ENCODE results near the gene CENPX.

CENPX gene

GRCh38 chr17:81986606-81987005 lies 36.1 kb downstream of the CENPX start:
- H3K79me1 ChIP-seq (ENCODE audit: low read depth, low read length) = peaks cover 10% of the 10 kb centered on the region
- no CpG with 5 or more reads among the region's 26 CpGs for WGBS, 2 donors (ENCODE audit: extremely low coverage in 2 of 2, insufficient read length in 2 of 2, insufficient replicate concordance in 1 of 2)
- peak overlapping the region; percentile 58 for H2BK12ac ChIP-seq (ENCODE audit: low read length)
- H3K4me1 ChIP-seq (ENCODE audit: control insufficient read depth in 2 of 2, insufficient read depth in 1 of 2, low read depth in 1 of 2, low read length in 2 of 2) = peaks cover 5% of the 10 kb centered on the region in 2 donors
- H3K4me2 ChIP-seq (ENCODE audit: insufficient read depth, low read length, poor library complexity, severe bottlenecking) = no peak overlapping the region
- no peak overlapping the region for H2BK15ac ChIP-seq (ENCODE audit: low read length)
- H3K4ac ChIP-seq (ENCODE audit: low read length) = no peak overlapping the region
- H3K18ac ChIP-seq (ENCODE audit: low read length) = no peak overlapping the region
- no peak overlapping the region for H4K91ac ChIP-seq (ENCODE audit: low read depth, low read length, poor library complexity)
- H3K9ac ChIP-seq (ENCODE audit: low read depth, low read length, poor library complexity) = no peak overlapping the region
- no peak overlapping the region for H3K4me3 ChIP-seq (ENCODE audit: low read length in 2 of 2)
- H3K36me3 ChIP-seq (replicated peaks in 1 of 2; ENCODE audit: control insufficient read depth in 2 of 2, insufficient read depth in 2 of 2, low read length in 2 of 2) = peaks cover 12 to 41% of the 10 kb centered on the region in 2 donors
- H3K27ac ChIP-seq (replicated peaks; ENCODE audit: low read length) = no peak overlapping the region
- peaks cover 3 to 8% of the 10 kb centered on the region in 2 donors for H3K9me3 ChIP-seq (replicated peaks in 1 of 2; ENCODE audit: control insufficient read depth in 2 of 2, insufficient read depth in 1 of 2, low read depth in 1 of 2, low read length in 2 of 2)
- H2BK120ac ChIP-seq (ENCODE audit: low read depth, low read length) = no peak overlapping the region
- no peak overlapping the region for H3K14ac ChIP-seq (ENCODE audit: low read length)
- H4K8ac ChIP-seq (ENCODE audit: low read depth, low read length) = no peak overlapping the region
- no peak overlapping the region for H2AFZ ChIP-seq (ENCODE audit: low read length)
- no peak overlapping the region for H2BK5ac ChIP-seq (ENCODE audit: low read length)
- H3K27me3 ChIP-seq (ENCODE audit: control insufficient read depth in 3 of 3, insufficient read depth in 3 of 3, low read depth in 1 of 3, low read length in 3 of 3) = no peaks in the 10 kb centered on the region
- peak overlapping the region; percentile 55 for H3K23ac ChIP-seq (ENCODE audit: low read depth, low read length, poor library complexity)
- no peak for DNase-seq (ENCODE audit: low spot score)
- H2AK5ac ChIP-seq (ENCODE audit: low read depth, low read length) = no peak overlapping the region

GRCh38 chr17:81984773-81985410 lies 37.8 kb downstream of the CENPX start:
- DNase-seq (ENCODE audit: low spot score) = no peak
- Histone ChIP-seq H2BK15ac (ENCODE audit: low read length) (no peak overlapping the region), H3K9me3 (replicated peaks in 1 of 2; ENCODE audit: control insufficient read depth in 2 of 2, insufficient read depth in 1 of 2, low read depth in 1 of 2, low read length in 2 of 2) (peaks cover 0 to 3% of the 10 kb centered on the region in 2 donors), H3K18ac (ENCODE audit: low read length) (no peak overlapping the region), H3K4me1 (ENCODE audit: control insufficient read depth in 2 of 2, insufficient read depth in 1 of 2, low read depth in 1 of 2, low read length in 2 of 2) (no peaks in the 10 kb centered on the region), H3K27ac (replicated peaks; ENCODE audit: low read length) (no peak overlapping the region), H4K8ac (ENCODE audit: low read depth, low read length) (peak overlapping the region; percentile 23), H2AK5ac (ENCODE audit: low read depth, low read length) (no peak overlapping the region), H2BK120ac (ENCODE audit: low read depth, low read length) (no peak overlapping the region), H3K4me3 (ENCODE audit: low read length in 2 of 2) (peak overlapping the region in 1 of 2 donors; percentile 61), H3K36me3 (replicated peaks in 1 of 2; ENCODE audit: control insufficient read depth in 2 of 2, insufficient read depth in 2 of 2, low read length in 2 of 2) (peaks cover 14 to 51% of the 10 kb centered on the region in 2 donors), H4K91ac (ENCODE audit: low read depth, low read length, poor library complexity) (peak overlapping the region; percentile 97), H2BK12ac (ENCODE audit: low read length) (no peak overlapping the region), H3K9ac (ENCODE audit: low read depth, low read length, poor library complexity) (no peak overlapping the region), H3K4ac (ENCODE audit: low read length) (no peak overlapping the region), H2BK5ac (ENCODE audit: low read length) (no peak overlapping the region), H3K23ac (ENCODE audit: low read depth, low read length, poor library complexity) (peak overlapping the region; percentile 98), H3K4me2 (ENCODE audit: insufficient read depth, low read length, poor library complexity, severe bottlenecking) (no peak overlapping the region), H2AFZ (ENCODE audit: low read length) (no peak overlapping the region), H3K14ac (ENCODE audit: low read length) (peak overlapping the region; percentile 38), H3K79me1 (ENCODE audit: low read depth, low read length) (peaks cover 8% of the 10 kb centered on the region), H3K27me3 (ENCODE audit: control insufficient read depth in 3 of 3, insufficient read depth in 3 of 3, low read depth in 1 of 3, low read length in 3 of 3) (no peaks in the 10 kb centered on the region)
- WGBS, 2 donors (ENCODE audit: extremely low coverage in 2 of 2, insufficient read length in 2 of 2, insufficient replicate concordance in 1 of 2) = 100% methylated on average over 2 of the region's 21 CpGs; no CpG with 5 or more reads in 1 of the 2 donors

DNA sequence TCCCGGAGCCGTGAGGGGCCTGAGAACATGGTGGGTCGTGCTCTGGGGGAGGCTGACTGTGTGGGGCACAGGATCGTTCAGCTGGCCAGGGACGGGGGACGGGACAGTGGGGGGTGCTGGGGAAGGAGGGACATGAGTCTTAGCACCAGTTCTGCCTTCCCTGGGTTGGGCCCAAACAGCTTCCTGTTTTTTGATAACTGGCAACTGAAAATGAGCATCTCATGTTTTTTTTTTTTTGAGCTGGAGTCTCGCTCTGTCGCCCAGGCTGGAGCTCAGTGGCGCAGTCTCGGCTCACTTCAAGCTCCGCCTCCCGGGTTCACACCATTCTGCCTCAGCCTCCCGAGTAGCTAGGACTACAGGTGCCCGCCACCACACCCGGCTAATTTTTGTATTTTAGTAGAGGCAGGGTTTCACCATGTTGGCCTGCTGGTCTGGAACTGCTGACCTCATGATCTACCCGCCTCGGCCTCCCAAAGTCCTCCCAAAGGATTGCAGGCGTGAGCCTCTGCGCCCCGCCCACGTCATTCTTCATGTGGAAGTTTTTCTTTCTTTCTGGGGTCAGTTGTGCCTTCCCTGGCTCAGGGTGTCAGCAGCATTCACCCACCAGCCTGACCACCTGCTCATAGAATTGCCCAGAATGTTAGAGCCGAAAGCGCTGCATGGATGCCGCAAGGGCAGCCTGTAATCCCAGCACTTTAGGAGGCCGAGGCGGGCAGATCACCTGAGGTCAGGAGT lies 38.9 kb downstream of the CENPX start:
- WGBS, 2 donors (ENCODE audit: extremely low coverage in 2 of 2, insufficient read length in 2 of 2, insufficient replicate concordance in 1 of 2) = no CpG with 5 or more reads among the region's 26 CpGs
- Histone ChIP-seq H3K27me3 (ENCODE audit: control insufficient read depth in 3 of 3, insufficient read depth in 3 of 3, low read depth in 1 of 3, low read length in 3 of 3) (no peaks in the 10 kb centered on the region), H3K4me2 (ENCODE audit: insufficient read depth, low read length, poor library complexity, severe bottlenecking) (no peak overlapping the region), H2AFZ (ENCODE audit: low read length) (no peak overlapping the region), H3K9ac (ENCODE audit: low read depth, low read length, poor library complexity) (no peak overlapping the region), H3K4me3 (ENCODE audit: low read length in 2 of 2) (peak overlapping the region in 1 of 2 donors; percentile 36), H3K14ac (ENCODE audit: low read length) (no peak overlapping the region), H3K18ac (ENCODE audit: low read length) (no peak overlapping the region), H2BK5ac (ENCODE audit: low read length) (no peak overlapping the region), H2AK5ac (ENCODE audit: low read depth, low read length) (no peak overlapping the region), H2BK15ac (ENCODE audit: low read length) (no peak overlapping the region), H3K23ac (ENCODE audit: low read depth, low read length, poor library complexity) (no peak overlapping the region), H3K9me3 (replicated peaks in 1 of 2; ENCODE audit: control insufficient read depth in 2 of 2, insufficient read depth in 1 of 2, low read depth in 1 of 2, low read length in 2 of 2) (peaks cover 0 to 3% of the 10 kb centered on the region in 2 donors), H4K8ac (ENCODE audit: low read depth, low read length) (no peak overlapping the region), H3K27ac (replicated peaks; ENCODE audit: low read length) (no peak overlapping the region), H3K4ac (ENCODE audit: low read length) (no peak overlapping the region), H3K4me1 (ENCODE audit: control insufficient read depth in 2 of 2, insufficient read depth in 1 of 2, low read depth in 1 of 2, low read length in 2 of 2) (no peaks in the 10 kb centered on the region), H2BK120ac (ENCODE audit: low read depth, low read length) (no peak overlapping the region), H3K36me3 (replicated peaks in 1 of 2; ENCODE audit: control insufficient read depth in 2 of 2, insufficient read depth in 2 of 2, low read length in 2 of 2) (peaks cover 14 to 61% of the 10 kb centered on the region in 2 donors), H4K91ac (ENCODE audit: low read depth, low read length, poor library complexity) (no peak overlapping the region), H2BK12ac (ENCODE audit: low read length) (no peak overlapping the region), H3K79me1 (ENCODE audit: low read depth, low read length) (peaks cover 7% of the 10 kb centered on the region)
- DNase-seq (ENCODE audit: low spot score) = no peak

GRCh38 chr17:81983011-81983638 lies 39.6 kb downstream of the CENPX start:
- Histone ChIP-seq H3K18ac (ENCODE audit: low read length) (no peak overlapping the region), H4K91ac (ENCODE audit: low read depth, low read length, poor library complexity) (no peak overlapping the region), H3K4me3 (ENCODE audit: low read length in 2 of 2) (peak overlapping the region in 1 of 2 donors; percentile 36), H2BK5ac (ENCODE audit: low read length) (no peak overlapping the region), H3K27me3 (ENCODE audit: control insufficient read depth in 3 of 3, insufficient read depth in 3 of 3, low read depth in 1 of 3, low read length in 3 of 3) (no peaks in the 10 kb centered on the region), H3K9me3 (replicated peaks in 1 of 2; ENCODE audit: control insufficient read depth in 2 of 2, insufficient read depth in 1 of 2, low read depth in 1 of 2, low read length in 2 of 2) (peaks cover 0 to 3% of the 10 kb centered on the region in 2 donors), H3K4ac (ENCODE audit: low read length) (no peak overlapping the region), H3K9ac (ENCODE audit: low read depth, low read length, poor library complexity) (peak overlapping the region; percentile 70), H2BK15ac (ENCODE audit: low read length) (no peak overlapping the region), H2BK12ac (ENCODE audit: low read length) (no peak overlapping the region), H3K36me3 (replicated peaks in 1 of 2; ENCODE audit: control insufficient read depth in 2 of 2, insufficient read depth in 2 of 2, low read length in 2 of 2) (peaks cover 14 to 60% of the 10 kb centered on the region in 2 donors), H3K27ac (replicated peaks; ENCODE audit: low read length) (no peak overlapping the region), H2AFZ (ENCODE audit: low read length) (no peak overlapping the region), H3K4me2 (ENCODE audit: insufficient read depth, low read length, poor library complexity, severe bottlenecking) (no peak overlapping the region), H2BK120ac (ENCODE audit: low read depth, low read length) (no peak overlapping the region), H2AK5ac (ENCODE audit: low read depth, low read length) (no peak overlapping the region), H3K23ac (ENCODE audit: low read depth, low read length, poor library complexity) (no peak overlapping the region), H4K8ac (ENCODE audit: low read depth, low read length) (peak overlapping the region; percentile 3), H3K79me1 (ENCODE audit: low read depth, low read length) (peaks cover 9% of the 10 kb centered on the region), H3K4me1 (ENCODE audit: control insufficient read depth in 2 of 2, insufficient read depth in 1 of 2, low read depth in 1 of 2, low read length in 2 of 2) (peaks cover 0 to 4% of the 10 kb centered on the region in 2 donors), H3K14ac (ENCODE audit: low read length) (no peak overlapping the region)
- WGBS, 2 donors (ENCODE audit: extremely low coverage in 2 of 2, insufficient read length in 2 of 2, insufficient replicate concordance in 1 of 2) = no CpG with 5 or more reads among the region's 35 CpGs
- no peak for DNase-seq (ENCODE audit: low spot score)
